ENCODE results near the gene CPS1.
A peak's percentile ranks its signal among the peaks of the same experiment; 100 is the strongest.

The CPS1 gene

GRCh38 chr2:210546424-210547208, 9.8 kb upstream of the CPS1 start:
- DNase-seq (ENCODE audit: low spot score), result no peak

GRCh38 chr2:210548031-210548430, 8.4 kb upstream of the CPS1 start:
- no peak for DNase-seq (ENCODE audit: low spot score)

GRCh38 chr2:210548878-210549384, 7.5 kb upstream of the CPS1 start:
- DNase-seq (ENCODE audit: low spot score), result no peak

GRCh38 chr2:210551001-210551400, 5.4 kb upstream of the CPS1 start:
- DNase-seq (ENCODE audit: low spot score), result no peak

GRCh38 chr2:210553373-210553772, 3.0 kb upstream of the CPS1 start:
- DNase-seq (ENCODE audit: low spot score), result no peak

GRCh38 chr2:210555555-210555954, 844 bp upstream of the CPS1 start:
- DNase-seq (ENCODE audit: low spot score), result no peak

- DNase-seq (ENCODE audit: low spot score), result no peak
Measured at GRCh38 chr2:210557721-210558120, 1.3 kb downstream of the CPS1 start.

- no peak for DNase-seq (ENCODE audit: low spot score)
Measured at GRCh38 chr2:210558708-210559107, 2.3 kb downstream of the CPS1 start.

GRCh38 chr2:210559182-210559581, 2.8 kb downstream of the CPS1 start:
- no peak for DNase-seq (ENCODE audit: low spot score)

- no peak for DNase-seq (ENCODE audit: low spot score)
Measured at GRCh38 chr2:210561475-210561874, 5.1 kb downstream of the CPS1 start.

- no peak for DNase-seq (ENCODE audit: low spot score)
Measured at GRCh38 chr2:210562091-210562490, 5.7 kb downstream of the CPS1 start.

GRCh38 chr2:210562502-210563080, 6.2 kb downstream of the CPS1 start:
- no peak for DNase-seq (ENCODE audit: low spot score)

GRCh38 chr2:210567279-210567678, 10.9 kb downstream of the CPS1 start:
- DNase-seq (ENCODE audit: low spot score), result no peak

- no peak for DNase-seq (ENCODE audit: low spot score)
Measured at GRCh38 chr2:210568108-210568507, 11.7 kb downstream of the CPS1 start.

GRCh38 chr2:210577263-210578071, 21.1 kb downstream of the CPS1 start:
- peak; percentile 21 for DNase-seq (ENCODE audit: low spot score)

- DNase-seq (ENCODE audit: low spot score), result no peak
Measured at GRCh38 chr2:210584834-210585233, 28.4 kb downstream of the CPS1 start.

- no peak for DNase-seq (ENCODE audit: low spot score)
Measured at GRCh38 chr2:210586381-210586780, 30.0 kb downstream of the CPS1 start.

GRCh38 chr2:210591663-210592062, 35.3 kb downstream of the CPS1 start:
- no peak for DNase-seq (ENCODE audit: low spot score)

GRCh38 chr2:210592726-210593125, 36.3 kb downstream of the CPS1 start:
- DNase-seq (ENCODE audit: low spot score), result no peak

- DNase-seq (ENCODE audit: low spot score), result no peak
Measured at GRCh38 chr2:210593166-210593565, 36.8 kb downstream of the CPS1 start.

GRCh38 chr2:210598219-210598618, 41.8 kb downstream of the CPS1 start:
- no peak for DNase-seq (ENCODE audit: low spot score)

- DNase-seq (ENCODE audit: low spot score), result no peak
Measured at GRCh38 chr2:210599476-210599875, 43.1 kb downstream of the CPS1 start.

GRCh38 chr2:210604666-210605065, 48.3 kb downstream of the CPS1 start:
- DNase-seq (ENCODE audit: low spot score), result no peak

All from hematopoietic multipotent progenitor cell treated with erythropoietin and hydrocortisone succinate and interleukin-3 and kit ligand, for 17 days (in vitro differentiated cells).